ENCODE data around the gene PSMD7. TPM values are rescaled to one million over a fixed set of nuclear protein-coding genes. Genes with fewer than 3 reads are reported as not detected.

The PSMD7 gene
- total RNA-seq, 1 experiment from 2014 or later, result 169 TPM

Other genes starting within 250 kb of the PSMD7 start
- gene NPIPB15, start 79.5 kb downstream of the PSMD7 start, total RNA-seq (2014; rRNA removed; shearing (Covaris generic)), result 0.22 TPM in 1 of 2 replicates, not detected in the other
- 0.44 TPM in 1 of 2 replicates, not detected in the other for gene CLEC18B, start 124.7 kb downstream of the PSMD7 start, total RNA-seq (2014; rRNA removed; shearing (Covaris generic))